Activated naive CD8-positive, alpha-beta T cell (primary cell): ENCODE data around the gene KLF7.

Source experiments
- H3K27ac Mint-ChIP-seq: one replicate; pipeline ENCODE4 v1.8.0; 2021; ENCODE audit warnings: mixed read lengths
- H3K27me3 Mint-ChIP-seq: one replicate; pipeline ENCODE4 v1.8.0; 2021; ENCODE audit warnings: mixed read lengths
- H3K36me3 Mint-ChIP-seq: one replicate; pipeline ENCODE4 v1.8.0; 2021; ENCODE audit warnings: mixed read lengths
- H3K4me1 Mint-ChIP-seq: one replicate; pipeline ENCODE4 v1.8.0; 2021; ENCODE audit warnings: low read depth, mixed read lengths
- H3K4me3 Mint-ChIP-seq: one replicate; pipeline ENCODE4 v1.8.0; 2021; ENCODE audit warnings: mild to moderate bottlenecking, mixed read lengths
- H3K9me3 Mint-ChIP-seq: one replicate; pipeline ENCODE4 v1.8.0; 2021; ENCODE audit warnings: low read depth, mixed read lengths

Gene KLF7

DNA sequence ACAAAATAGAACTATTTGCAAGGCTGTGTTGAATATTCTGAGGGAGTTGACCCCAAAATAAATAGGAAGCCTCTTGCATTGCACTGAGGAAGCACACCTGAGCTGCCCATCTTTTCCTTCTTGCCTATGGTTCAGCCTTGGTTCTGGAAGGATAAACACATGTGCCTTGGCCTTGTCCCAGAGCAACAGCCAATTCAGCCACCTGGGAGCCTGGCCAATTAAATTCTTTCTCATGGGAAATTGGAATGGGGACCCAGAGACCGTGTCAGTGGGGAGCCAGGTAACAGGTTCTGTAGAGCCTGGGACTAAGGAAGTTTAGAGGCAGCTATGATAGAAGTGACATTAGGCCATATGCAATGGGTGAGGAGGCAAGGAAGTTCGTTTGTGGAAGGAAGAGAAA, 99.6 kb downstream of the KLF7 start:
- Mint-ChIP-seq H3K27me3 (no peaks in the 10 kb centered on the region), H3K9me3 (no peaks in the 10 kb centered on the region), H3K4me3 (no peak overlapping the region), H3K36me3 (peaks cover 2% of the 10 kb centered on the region), H3K4me1 (peaks cover 2% of the 10 kb centered on the region), H3K27ac (no peak overlapping the region)

DNA sequence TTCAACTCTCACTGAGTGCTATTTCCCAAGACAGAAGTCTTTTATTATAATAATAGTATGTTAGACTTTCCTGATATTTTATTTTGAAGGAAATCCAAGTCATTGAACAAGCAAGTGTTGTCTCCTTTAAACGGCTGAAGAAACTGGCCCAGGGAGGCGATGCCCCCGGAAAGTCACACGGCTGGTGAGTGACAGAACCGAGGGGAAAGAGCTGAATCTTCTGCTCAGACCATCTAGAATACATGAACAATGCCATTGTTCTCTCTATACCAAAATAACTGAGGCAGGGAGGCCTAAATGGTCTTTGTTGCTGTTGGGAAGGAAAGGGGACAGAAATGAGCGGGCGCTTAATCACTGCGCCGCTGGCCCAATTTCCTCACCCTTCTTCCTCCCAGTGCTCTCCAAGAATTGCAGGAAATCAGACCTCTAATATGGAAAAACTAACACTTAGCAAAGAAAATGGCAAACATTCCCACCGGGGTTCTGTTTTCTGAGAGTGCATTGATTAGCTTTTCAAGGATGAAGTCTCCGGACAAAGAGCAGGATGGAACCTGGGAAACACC, 101.5 kb downstream of the KLF7 start:
- H3K4me3 Mint-ChIP-seq: no peak overlapping the region
- no peaks in the 10 kb centered on the region for H3K36me3 Mint-ChIP-seq
- no peaks in the 10 kb centered on the region for H3K27me3 Mint-ChIP-seq
- H3K27ac Mint-ChIP-seq: no peak overlapping the region
- H3K9me3 Mint-ChIP-seq: no peaks in the 10 kb centered on the region
- H3K4me1 Mint-ChIP-seq: peaks cover 2% of the 10 kb centered on the region

DNA sequence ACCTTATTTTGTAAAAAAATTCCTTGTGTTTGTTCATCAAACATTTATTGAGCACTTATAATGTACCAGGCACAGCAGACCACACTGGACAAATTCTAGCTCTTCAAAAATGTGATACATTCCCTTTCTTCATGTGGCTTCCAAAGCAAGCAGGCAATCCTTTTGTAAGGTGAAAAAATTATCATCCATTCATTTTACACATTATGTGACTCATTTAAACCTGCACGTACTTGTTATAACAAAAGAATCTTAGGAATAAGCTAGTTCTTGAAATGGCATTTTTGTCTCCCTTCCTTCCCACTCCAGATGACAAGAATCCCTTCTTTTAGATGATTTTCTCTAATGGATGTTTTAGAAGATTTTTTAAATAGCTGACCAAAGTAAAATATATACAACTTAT, 104.6 kb downstream of the KLF7 start:
- Mint-ChIP-seq H3K4me3 (no peak overlapping the region), H3K27me3 (peaks cover 4% of the 10 kb centered on the region), H3K9me3 (no peaks in the 10 kb centered on the region), H3K36me3 (no peaks in the 10 kb centered on the region), H3K4me1 (no peaks in the 10 kb centered on the region), H3K27ac (no peak overlapping the region)

DNA sequence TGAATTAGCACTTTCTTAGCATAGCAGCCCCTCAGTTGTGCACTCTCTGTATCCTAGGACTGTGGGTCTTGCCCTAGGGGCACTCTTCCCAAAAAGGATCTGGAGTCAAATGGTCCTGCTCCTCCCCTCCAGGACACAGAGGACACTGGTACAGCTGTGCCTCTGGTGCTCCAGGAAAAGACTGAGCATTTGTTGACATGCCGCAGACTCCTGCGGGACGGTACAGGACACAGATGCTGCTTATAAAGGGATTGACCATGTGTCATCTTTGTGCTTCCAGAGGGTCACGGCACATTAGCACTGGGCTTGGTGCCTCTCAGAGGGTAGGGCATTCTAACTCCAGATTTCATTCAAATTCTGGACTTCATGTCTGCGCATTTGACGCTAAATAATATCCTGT, 110.5 kb downstream of the KLF7 start:
- Mint-ChIP-seq H3K27me3 (peaks cover 4% of the 10 kb centered on the region), H3K4me1 (no peaks in the 10 kb centered on the region), H3K27ac (no peak overlapping the region), H3K9me3 (no peaks in the 10 kb centered on the region), H3K36me3 (peaks cover 2% of the 10 kb centered on the region), H3K4me3 (no peak overlapping the region)

DNA sequence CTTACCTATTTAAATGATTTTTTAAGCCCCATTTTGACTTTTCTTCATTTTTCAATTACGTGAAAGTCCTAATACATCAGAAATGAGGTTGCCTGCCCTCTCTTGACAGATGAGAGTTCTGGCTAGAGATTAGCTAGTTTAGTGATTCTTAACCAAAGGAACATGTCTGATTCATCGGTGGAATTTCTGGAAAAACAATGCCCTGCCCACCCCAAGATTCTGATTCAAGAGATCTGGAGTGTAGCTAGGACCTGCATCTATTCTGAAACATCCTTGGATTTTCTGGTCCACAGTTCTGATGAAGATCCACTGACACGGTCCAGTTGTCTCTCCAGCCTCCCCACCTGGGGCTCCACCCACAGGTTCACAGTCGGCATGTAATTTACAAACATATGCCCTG, 111.2 kb downstream of the KLF7 start:
- Mint-ChIP-seq H3K36me3 (peaks cover 2% of the 10 kb centered on the region), H3K4me1 (no peaks in the 10 kb centered on the region), H3K27ac (no peak overlapping the region), H3K4me3 (no peak overlapping the region), H3K9me3 (no peaks in the 10 kb centered on the region), H3K27me3 (peaks cover 4% of the 10 kb centered on the region)

DNA sequence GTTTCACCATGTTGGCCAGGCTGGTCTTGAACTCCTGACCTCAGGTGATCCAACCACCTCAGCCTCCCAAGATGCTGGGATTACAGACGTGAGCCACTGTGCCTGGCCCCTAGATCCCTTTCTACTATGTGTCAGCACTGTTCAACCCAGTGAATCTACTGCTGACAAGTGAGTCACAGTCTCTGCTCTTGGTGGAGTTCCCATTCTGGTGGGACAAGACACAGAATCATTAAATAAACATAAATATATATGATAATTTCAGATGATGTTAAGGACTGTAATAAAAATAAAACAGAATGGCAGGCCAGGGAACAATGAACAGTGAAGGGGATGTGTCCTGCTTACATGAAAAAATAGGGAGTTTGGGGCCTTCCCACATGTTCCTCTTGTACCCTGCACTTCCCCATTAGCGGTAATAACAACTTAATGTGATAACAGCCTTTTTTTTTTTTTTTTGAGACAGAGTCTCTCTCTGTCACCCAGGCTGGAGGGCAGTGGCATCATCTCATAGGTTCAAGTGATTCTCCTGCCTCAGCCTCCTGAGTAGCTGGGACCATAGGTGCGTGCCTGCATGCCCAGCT, 114.3 kb downstream of the KLF7 start:
- Mint-ChIP-seq H3K4me3 (no peak overlapping the region), H3K27ac (no peak overlapping the region), H3K36me3 (peaks cover 2% of the 10 kb centered on the region), H3K9me3 (no peaks in the 10 kb centered on the region), H3K4me1 (peaks cover 9% of the 10 kb centered on the region), H3K27me3 (no peaks in the 10 kb centered on the region)

DNA sequence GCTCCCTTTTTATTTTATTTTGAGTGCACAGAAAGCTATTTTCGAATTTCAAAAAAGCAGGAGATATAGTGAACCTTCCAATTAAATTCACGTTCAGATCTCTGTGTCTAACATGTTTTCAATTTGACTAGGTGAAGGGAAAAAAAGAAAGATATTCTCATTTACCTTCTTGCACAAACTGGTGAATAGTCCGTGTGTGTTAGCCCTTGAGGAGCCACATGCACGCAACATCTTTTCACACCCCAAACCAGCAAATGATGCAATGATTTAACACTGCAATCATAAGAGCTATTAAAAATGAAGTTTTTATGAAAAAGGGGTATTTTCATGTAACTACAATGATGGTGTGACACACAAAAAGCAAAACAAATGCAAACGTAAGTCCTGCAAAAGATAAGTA, 116.6 kb downstream of the KLF7 start:
- Mint-ChIP-seq H3K4me1 (peaks cover 10% of the 10 kb centered on the region), H3K36me3 (peaks cover 2% of the 10 kb centered on the region), H3K4me3 (no peak overlapping the region), H3K9me3 (no peaks in the 10 kb centered on the region), H3K27me3 (no peaks in the 10 kb centered on the region), H3K27ac (no peak overlapping the region)

DNA sequence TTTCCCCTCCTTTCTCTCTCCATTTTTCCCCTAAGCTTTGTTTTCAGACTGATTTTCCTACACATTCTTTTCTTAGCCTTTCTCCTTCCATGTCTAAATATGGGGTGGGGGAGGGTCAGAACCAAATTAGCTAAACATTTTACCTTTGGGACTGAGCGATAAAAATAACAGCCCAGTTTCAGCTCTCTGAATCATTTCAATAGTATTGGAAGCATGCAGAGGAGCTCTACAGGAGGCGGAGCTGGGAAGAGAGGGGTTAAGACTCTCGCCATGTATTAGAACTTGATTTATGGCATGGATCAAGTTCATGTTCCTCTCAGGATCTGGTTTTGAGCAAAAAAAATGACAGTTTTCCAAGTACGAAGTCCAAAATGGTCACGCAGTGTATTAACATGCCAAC, 117.3 kb downstream of the KLF7 start:
- H3K27me3 Mint-ChIP-seq: no peaks in the 10 kb centered on the region
- H3K9me3 Mint-ChIP-seq: no peaks in the 10 kb centered on the region
- H3K4me3 Mint-ChIP-seq: no peak overlapping the region
- peaks cover 10% of the 10 kb centered on the region for H3K4me1 Mint-ChIP-seq
- no peak overlapping the region for H3K27ac Mint-ChIP-seq
- peaks cover 2% of the 10 kb centered on the region for H3K36me3 Mint-ChIP-seq

DNA sequence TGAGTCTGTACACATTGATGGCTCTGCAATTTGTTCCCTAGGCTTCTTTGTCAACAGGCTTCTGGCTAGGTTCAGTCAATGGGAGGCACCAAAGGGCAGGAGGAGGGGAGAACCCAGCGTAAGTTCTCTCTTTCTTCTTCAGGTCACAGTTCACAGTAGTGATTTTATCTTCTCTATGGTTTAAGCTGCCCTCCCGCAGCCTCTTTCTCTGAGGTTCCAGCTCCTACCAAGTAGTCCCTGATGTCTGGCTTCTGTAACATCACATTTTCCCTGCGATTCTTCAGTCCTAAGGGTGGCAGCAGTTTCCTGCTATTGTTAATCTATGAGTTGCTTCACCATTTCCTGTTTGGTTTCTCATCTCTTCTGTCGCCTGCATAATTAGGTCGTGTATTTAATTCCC, 119.0 kb downstream of the KLF7 start:
- Mint-ChIP-seq H3K27me3 (no peaks in the 10 kb centered on the region), H3K27ac (peak overlapping the region; percentile 2), H3K4me1 (peaks cover 10% of the 10 kb centered on the region), H3K36me3 (no peaks in the 10 kb centered on the region), H3K4me3 (no peak overlapping the region), H3K9me3 (no peaks in the 10 kb centered on the region)

DNA sequence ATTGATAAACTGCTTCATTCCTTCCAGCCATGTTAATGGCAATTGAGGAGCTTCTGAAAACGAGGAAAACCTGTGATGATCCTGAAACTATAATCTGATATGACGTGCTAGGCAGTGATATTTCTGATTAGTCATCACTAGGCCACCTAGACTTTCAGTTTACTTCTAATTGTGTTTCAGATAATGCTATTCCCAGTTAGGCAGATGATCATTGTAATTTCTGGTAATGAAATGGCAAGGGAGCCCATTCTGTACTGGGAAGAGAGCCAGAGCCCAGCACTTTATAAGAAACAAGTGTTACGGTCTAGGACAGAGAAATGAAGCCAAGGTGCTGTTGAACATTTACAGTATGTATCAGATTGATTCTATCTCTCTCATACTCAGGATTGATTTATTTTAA, 120.2 kb downstream of the KLF7 start:
- peaks cover 10% of the 10 kb centered on the region for H3K4me1 Mint-ChIP-seq
- no peak overlapping the region for H3K27ac Mint-ChIP-seq
- no peak overlapping the region for H3K4me3 Mint-ChIP-seq
- no peaks in the 10 kb centered on the region for H3K9me3 Mint-ChIP-seq
- no peaks in the 10 kb centered on the region for H3K27me3 Mint-ChIP-seq
- H3K36me3 Mint-ChIP-seq: no peaks in the 10 kb centered on the region

DNA sequence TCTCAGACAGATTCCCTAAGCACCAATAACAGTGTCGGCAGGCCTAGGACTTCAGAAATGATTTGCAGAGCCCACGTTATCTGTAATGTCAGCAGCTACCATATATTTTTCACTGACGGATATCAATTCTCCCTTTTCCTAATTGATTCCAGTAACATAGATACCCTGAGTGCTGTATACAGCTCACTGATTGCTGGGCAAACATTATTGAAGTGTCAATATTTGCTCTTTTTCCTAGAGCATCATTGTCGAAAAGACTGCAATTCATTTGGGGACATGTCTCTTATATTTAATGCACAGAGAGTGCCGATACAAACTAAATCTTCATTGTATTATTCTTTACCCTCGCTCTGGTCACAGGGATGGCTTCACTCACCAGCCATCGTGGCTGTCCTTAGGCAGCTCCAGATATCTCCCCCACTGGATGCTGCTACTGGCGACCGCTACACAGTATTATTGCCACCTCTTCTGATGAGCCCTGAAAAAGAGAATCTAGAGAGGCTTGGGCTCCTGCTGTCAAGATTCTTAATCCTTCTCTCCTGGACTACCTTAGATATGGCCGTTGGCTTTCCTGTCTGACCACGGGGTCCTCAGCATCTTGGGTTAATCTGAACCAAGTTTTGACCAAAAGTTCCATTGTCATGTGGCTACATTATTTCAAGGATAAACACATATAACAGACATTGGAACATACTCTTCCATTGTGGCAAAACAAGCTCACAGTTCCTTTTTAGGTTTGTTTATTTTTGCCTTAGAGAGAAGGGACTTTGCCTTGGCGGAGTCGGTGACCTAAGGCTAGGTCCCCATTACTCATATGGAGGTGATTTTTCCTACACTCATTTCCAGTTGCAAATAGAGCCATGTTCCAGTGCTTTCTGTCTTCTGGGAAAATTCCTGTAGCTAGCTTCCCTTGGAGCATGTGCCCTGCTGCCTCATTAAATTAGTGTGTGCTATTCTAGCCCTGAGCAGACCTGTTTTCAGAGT, 121.1 kb downstream of the KLF7 start:
- H3K4me1 Mint-ChIP-seq: peaks cover 10% of the 10 kb centered on the region
- no peak overlapping the region for H3K27ac Mint-ChIP-seq
- no peaks in the 10 kb centered on the region for H3K9me3 Mint-ChIP-seq
- no peaks in the 10 kb centered on the region for H3K27me3 Mint-ChIP-seq
- no peaks in the 10 kb centered on the region for H3K36me3 Mint-ChIP-seq
- H3K4me3 Mint-ChIP-seq: no peak overlapping the region

DNA sequence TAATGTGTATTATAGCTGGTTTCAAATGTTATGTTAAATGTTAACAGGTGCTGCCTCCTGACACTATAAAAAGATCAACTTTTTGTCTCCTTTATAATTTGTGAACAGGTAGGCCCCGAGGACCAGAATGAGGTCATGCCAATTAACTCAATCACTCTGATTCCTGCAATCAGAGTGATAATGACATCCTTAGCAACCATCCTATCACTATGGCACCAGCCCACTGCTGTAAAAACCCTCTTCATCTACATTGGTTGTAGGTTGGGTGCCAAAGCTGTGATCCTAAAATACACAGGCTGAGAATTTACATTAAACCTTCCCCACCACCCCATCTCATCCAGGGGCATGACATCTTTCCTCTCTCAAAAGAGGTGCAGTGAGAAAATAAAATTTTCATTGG, 122.9 kb downstream of the KLF7 start:
- Mint-ChIP-seq H3K4me1 (peaks cover 10% of the 10 kb centered on the region), H3K4me3 (no peak overlapping the region), H3K27ac (no peak overlapping the region), H3K9me3 (no peaks in the 10 kb centered on the region), H3K36me3 (no peaks in the 10 kb centered on the region), H3K27me3 (no peaks in the 10 kb centered on the region)

DNA sequence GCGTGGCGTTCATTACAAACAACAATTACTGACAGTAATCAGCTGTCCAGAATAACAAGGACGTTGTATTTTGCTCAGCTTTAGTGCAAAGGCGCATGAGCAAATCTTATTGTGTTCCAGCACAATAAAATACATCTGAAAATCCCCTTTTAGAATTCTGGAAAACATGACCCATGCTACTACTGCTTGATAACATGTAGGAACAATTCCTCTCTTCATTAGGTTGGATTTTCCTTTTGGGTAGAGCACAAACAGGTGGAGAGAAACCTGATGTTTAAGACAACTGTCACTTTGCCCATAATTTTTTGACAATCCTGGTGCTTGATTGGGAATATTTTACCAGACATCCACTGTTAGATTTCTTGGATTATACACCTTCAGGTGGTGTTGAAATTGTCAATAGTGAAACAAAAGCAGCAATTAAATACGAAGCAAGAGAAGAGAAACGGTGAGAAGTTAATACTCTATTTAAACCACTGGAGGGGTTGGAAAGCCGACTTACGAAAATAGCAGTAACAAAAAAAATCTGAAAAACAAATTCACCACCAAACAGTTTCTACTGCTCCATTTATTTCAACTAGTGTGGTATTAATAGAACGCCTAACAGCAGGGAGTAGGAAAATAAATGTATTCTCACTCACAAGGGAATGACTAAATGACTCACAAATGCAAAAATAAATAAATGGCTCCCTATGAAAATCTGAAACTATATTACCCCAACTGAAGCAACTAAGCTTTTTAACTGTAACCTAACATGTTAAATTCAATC, 123.8 kb downstream of the KLF7 start:
- Mint-ChIP-seq H3K27ac (no peak overlapping the region), H3K4me1 (peaks cover 6% of the 10 kb centered on the region), H3K27me3 (no peaks in the 10 kb centered on the region), H3K9me3 (no peaks in the 10 kb centered on the region), H3K4me3 (no peak overlapping the region), H3K36me3 (no peaks in the 10 kb centered on the region)

DNA sequence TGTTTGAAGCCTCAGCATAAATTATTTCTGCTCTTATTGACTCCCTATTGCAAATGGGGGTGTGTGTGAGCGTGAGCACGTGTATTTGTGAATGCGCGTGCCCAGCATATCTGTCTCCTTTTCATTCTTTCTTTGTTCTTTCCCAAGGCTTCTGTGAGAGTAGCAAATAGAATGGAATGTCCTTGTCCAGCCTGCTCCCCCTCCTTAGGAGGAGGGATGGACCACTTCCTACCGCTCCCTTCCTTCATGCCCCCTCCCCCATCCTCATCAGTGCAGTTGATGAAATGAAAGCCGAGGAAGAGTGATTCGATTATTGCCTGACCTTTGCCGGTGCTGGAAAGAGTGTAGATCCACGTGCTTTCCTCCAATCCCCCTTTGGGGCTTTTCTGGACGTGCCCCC, 124.5 kb downstream of the KLF7 start:
- Mint-ChIP-seq H3K27ac (no peak overlapping the region), H3K9me3 (no peaks in the 10 kb centered on the region)

DNA sequence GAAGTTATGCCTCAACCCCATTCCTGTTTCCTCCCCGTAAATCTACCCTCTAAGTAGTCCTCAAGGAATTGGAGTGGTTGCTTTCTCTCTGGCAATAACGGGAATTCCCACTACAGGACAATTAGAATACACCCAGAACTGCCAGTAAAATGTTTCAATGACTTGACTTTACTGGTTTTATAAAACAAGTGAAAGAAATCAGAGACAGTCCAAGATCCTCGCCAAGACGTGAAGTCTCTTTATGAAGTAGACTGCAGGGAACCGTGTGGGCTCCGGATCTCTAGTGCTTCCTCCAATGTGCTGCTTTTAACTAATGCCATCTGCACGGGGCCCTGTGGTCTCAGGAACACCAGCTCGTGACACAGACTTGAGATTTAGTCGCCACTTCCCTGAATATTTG, 125.1 kb downstream of the KLF7 start:
- no peak overlapping the region for H3K27ac Mint-ChIP-seq
- no peaks in the 10 kb centered on the region for H3K4me1 Mint-ChIP-seq
- H3K9me3 Mint-ChIP-seq: no peaks in the 10 kb centered on the region
- H3K27me3 Mint-ChIP-seq: no peaks in the 10 kb centered on the region
- no peaks in the 10 kb centered on the region for H3K36me3 Mint-ChIP-seq
- no peak overlapping the region for H3K4me3 Mint-ChIP-seq

More for the DNA sequence above, 124.5 kb downstream of the KLF7 start:
- H3K27me3 Mint-ChIP-seq: no peaks in the 10 kb centered on the region
- no peak overlapping the region for H3K4me3 Mint-ChIP-seq
- no peaks in the 10 kb centered on the region for H3K36me3 Mint-ChIP-seq
- no peaks in the 10 kb centered on the region for H3K4me1 Mint-ChIP-seq
